ENCODE measurements around the gene OBSCN.

Gene OBSCN

DNA sequence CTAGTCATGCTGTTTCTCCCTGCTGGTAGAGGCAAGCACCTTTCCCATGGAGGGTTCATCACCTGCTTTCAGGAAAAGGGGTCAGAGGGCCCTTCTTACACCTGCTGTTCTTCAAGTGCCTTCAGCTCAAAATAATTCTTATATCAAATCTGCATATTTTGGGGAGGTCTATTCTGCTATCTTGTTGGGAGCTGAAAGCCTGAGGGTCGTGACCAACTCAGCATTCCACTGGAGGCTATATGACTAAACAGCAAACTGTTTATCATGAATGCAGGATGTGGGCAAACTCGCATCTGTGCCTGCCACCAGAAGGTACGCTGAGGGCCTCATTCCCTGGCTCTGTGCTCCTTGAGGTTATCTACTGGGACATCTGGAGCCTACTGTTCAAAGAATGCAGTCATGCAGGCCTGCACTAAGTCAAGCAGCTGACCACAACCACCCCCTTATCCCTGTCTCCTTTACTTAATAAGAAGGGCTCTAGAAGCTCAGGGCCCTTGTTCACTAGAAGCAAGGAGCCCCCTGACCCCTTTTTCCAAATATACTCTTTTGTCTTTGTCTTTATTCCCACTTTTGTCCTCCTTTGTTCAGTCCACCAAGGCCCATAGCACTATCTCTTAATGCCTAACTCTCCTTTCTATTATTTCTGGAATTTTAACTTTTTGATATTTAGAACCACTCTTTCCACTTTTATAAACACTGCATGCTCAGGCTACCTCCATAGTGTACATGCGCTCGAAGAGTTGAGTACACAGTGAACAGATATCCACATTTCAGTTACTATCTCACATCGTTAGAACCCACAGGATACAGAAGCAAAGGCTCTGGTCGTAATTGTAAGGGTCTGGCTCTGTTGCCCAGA lies 213.4 kb downstream of the OBSCN start:
- no peaks in the 10 kb centered on the region for H3K9me2 ChIP-seq (replicated peaks; ENCODE audit: low read depth, low read length)
- H3K36me3 ChIP-seq (ENCODE audit: insufficient read depth, low read length): no peaks in the 10 kb centered on the region
- no peaks in the 10 kb centered on the region for H3K9me3 ChIP-seq (ENCODE audit: insufficient read depth, low read depth, low read length)
- H2AFZ ChIP-seq (ENCODE audit: low read length): no peak overlapping the region
- no peak overlapping the region for H3K4me2 ChIP-seq (ENCODE audit: low read depth, low read length, poor library complexity, severe bottlenecking)
- no peaks in the 10 kb centered on the region for H3F3A ChIP-seq (ENCODE audit: low read depth)
- no peaks in the 10 kb centered on the region for H4K20me1 ChIP-seq (ENCODE audit: insufficient read depth, low read length, poor library complexity, severe bottlenecking)
- no peak overlapping the region for H3K9ac ChIP-seq (ENCODE audit: low read depth, low read length, poor library complexity, severe bottlenecking)
- TF ChIP-seq, protein P1, sequence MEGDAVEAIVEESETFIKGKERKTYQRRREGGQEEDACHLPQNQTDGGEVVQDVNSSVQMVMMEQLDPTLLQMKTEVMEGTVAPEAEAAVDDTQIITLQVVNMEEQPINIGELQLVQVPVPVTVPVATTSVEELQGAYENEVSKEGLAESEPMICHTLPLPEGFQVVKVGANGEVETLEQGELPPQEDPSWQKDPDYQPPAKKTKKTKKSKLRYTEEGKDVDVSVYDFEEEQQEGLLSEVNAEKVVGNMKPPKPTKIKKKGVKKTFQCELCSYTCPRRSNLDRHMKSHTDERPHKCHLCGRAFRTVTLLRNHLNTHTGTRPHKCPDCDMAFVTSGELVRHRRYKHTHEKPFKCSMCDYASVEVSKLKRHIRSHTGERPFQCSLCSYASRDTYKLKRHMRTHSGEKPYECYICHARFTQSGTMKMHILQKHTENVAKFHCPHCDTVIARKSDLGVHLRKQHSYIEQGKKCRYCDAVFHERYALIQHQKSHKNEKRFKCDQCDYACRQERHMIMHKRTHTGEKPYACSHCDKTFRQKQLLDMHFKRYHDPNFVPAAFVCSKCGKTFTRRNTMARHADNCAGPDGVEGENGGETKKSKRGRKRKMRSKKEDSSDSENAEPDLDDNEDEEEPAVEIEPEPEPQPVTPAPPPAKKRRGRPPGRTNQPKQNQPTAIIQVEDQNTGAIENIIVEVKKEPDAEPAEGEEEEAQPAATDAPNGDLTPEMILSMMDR (conservative IDR thresholded peaks at IDR 0.05; ENCODE audit: low read length): no peak
- TF ChIP-seq EZH2phosphoT487 (IDR thresholded peaks at IDR 0.05; ENCODE audit: borderline replicate concordance): no peak
- no peaks in the 10 kb centered on the region for H3K79me2 ChIP-seq (ENCODE audit: insufficient read depth, low read length)
- H3K4me3 ChIP-seq (ENCODE audit: low read length, poor library complexity, severe bottlenecking): no peak overlapping the region
- H3K27me3 ChIP-seq (ENCODE audit: insufficient read depth, low read length, poor library complexity, severe bottlenecking): no peaks in the 10 kb centered on the region
- no peaks in the 10 kb centered on the region for H3K4me1 ChIP-seq (ENCODE audit: insufficient read depth, low read length, poor library complexity, severe bottlenecking)

DNA sequence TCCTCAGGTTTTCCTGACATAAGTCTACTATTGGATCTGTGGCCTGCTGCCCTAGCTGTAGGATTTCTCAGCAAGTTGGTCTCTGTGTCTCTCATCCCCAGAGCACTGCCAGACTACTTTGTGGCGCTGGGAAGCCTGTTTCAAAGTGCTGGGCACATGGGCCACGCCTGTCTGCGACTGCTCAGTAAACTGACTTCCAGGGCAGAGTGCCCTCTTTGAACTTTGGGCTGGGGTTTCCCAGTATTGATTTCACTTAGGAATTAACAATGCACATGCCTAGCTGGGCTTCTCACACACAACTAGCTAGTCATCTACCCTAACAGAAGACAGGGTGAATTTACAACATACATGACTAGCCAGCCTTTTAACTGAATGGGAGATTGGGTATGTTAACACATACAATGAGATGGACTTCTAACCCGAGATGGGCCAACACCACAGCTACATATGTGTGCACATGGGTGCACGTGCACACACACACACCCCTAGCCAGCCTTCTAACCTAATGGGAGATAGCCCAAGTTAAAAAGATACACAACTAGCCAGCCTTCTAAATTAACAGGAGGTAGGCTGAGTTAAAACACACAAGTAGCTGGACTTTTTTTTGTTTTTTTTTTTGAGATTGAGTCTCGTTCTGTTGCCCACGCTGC lies 215.7 kb downstream of the OBSCN start:
- Histone ChIP-seq H4K20me1 (ENCODE audit: insufficient read depth, low read length, poor library complexity, severe bottlenecking) (no peaks in the 10 kb centered on the region), H3K9me3 (ENCODE audit: insufficient read depth, low read depth, low read length) (no peaks in the 10 kb centered on the region), H3K4me3 (ENCODE audit: low read length, poor library complexity, severe bottlenecking) (no peak overlapping the region), H3K9ac (ENCODE audit: low read depth, low read length, poor library complexity, severe bottlenecking) (no peak overlapping the region), H3K9me2 (replicated peaks; ENCODE audit: low read depth, low read length) (no peaks in the 10 kb centered on the region), H2AFZ (ENCODE audit: low read length) (no peak overlapping the region), H3K4me1 (ENCODE audit: insufficient read depth, low read length, poor library complexity, severe bottlenecking) (no peaks in the 10 kb centered on the region), H3K27me3 (ENCODE audit: insufficient read depth, low read length, poor library complexity, severe bottlenecking) (no peaks in the 10 kb centered on the region), H3F3A (ENCODE audit: low read depth) (no peaks in the 10 kb centered on the region), H3K36me3 (ENCODE audit: insufficient read depth, low read length) (no peaks in the 10 kb centered on the region), H3K79me2 (ENCODE audit: insufficient read depth, low read length) (no peaks in the 10 kb centered on the region), H3K4me2 (ENCODE audit: low read depth, low read length, poor library complexity, severe bottlenecking) (no peak overlapping the region)
- no peak for TF ChIP-seq EZH2phosphoT487 (IDR thresholded peaks at IDR 0.05; ENCODE audit: borderline replicate concordance)
- TF ChIP-seq, protein P1 (conservative IDR thresholded peaks at IDR 0.05; ENCODE audit: low read length): no peak

DNA sequence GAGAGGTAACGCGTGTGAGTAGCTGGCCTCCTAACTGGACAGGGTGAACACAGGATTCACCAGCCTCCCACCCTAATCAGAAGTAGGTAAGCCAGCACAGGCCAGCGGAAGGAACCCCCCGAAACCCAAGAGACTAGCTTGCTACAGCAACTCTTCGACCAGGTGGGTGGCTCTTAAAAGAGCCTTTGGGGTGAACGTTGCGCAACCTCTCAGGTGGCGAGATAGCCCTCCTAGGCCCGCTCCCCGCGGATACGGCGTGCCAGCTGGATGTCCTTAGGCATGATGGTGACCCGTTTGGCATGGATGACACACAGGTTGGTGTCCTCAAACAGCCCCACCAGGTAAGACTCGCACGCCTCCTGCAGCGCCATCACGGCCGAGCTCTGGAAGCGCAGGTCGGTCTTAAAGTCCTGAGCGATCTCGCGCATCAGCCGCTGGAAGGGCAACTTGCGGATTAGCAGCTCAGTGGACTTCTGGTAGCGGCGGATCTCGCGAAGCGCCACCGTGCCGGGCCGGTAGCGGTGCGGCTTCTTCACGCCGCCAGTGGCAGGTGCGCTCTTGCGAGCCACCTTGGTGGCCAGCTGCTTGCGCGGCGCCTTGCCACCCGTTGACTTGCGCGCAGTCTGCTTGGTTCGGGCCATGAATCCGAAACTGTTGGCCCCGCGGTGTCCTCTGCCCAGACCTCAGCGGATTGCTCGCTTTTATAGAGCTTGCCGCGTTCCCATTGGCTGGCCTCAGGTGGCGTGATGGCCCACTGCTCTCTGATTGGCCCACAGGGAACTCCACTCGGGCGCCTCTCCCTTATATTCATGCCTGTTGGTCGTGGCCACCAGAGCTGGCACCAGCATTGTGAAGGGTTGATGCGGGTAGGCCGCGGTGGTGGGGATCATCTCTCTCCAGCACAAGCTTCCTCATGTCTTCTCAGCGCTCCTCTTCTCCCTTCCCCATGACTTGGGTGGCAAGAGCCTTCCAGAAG lies 217.1 kb downstream of the OBSCN start:
- TF ChIP-seq, protein P1 (conservative IDR thresholded peaks at IDR 0.05; ENCODE audit: low read length): no peak
- no peak for TF ChIP-seq EZH2phosphoT487 (IDR thresholded peaks at IDR 0.05; ENCODE audit: borderline replicate concordance)
- no peaks in the 10 kb centered on the region for H3F3A ChIP-seq (ENCODE audit: low read depth)
- no peaks in the 10 kb centered on the region for H3K27me3 ChIP-seq (ENCODE audit: insufficient read depth, low read length, poor library complexity, severe bottlenecking)
- H4K20me1 ChIP-seq (ENCODE audit: insufficient read depth, low read length, poor library complexity, severe bottlenecking): no peaks in the 10 kb centered on the region
- no peaks in the 10 kb centered on the region for H3K4me1 ChIP-seq (ENCODE audit: insufficient read depth, low read length, poor library complexity, severe bottlenecking)
- H3K9me3 ChIP-seq (ENCODE audit: insufficient read depth, low read depth, low read length): no peaks in the 10 kb centered on the region
- H3K36me3 ChIP-seq (ENCODE audit: insufficient read depth, low read length): no peaks in the 10 kb centered on the region
- H3K9ac ChIP-seq (ENCODE audit: low read depth, low read length, poor library complexity, severe bottlenecking): no peak overlapping the region
- no peaks in the 10 kb centered on the region for H3K9me2 ChIP-seq (replicated peaks; ENCODE audit: low read depth, low read length)
- no peak overlapping the region for H3K4me2 ChIP-seq (ENCODE audit: low read depth, low read length, poor library complexity, severe bottlenecking)
- no peaks in the 10 kb centered on the region for H3K79me2 ChIP-seq (ENCODE audit: insufficient read depth, low read length)
- no peak overlapping the region for H3K4me3 ChIP-seq (ENCODE audit: low read length, poor library complexity, severe bottlenecking)
- H2AFZ ChIP-seq (ENCODE audit: low read length): no peak overlapping the region
